GM23338 (cell line): Measurements from ENCODE around the gene ABCF2.

ENCODE experiments used
- CREB1 ChIP-seq: fragments of 250-450 bp; sonication (Bioruptor Pico); IDR thresholded peaks from 2 replicates; pipeline ENCODE4 v1.5.0; 2020; ENCODE audit warnings: low read depth, mild to moderate bottlenecking, moderate library complexity
- EZH2 ChIP-seq: fragments of 200-600 bp; sonication (generic); IDR thresholded peaks from one replicate; pipeline ENCODE4 v1.8.0; 2017; ENCODE audit warnings: antibody characterized with exemption, mild to moderate bottlenecking, low read depth; ENCODE audit not compliant: unreplicated experiment
- EZH2phosphoT487 ChIP-seq: fragments of 200-600 bp; sonication (generic); IDR thresholded peaks from one replicate; pipeline ENCODE4 v1.8.1; 2018; ENCODE audit warnings: antibody characterized with exemption; ENCODE audit not compliant: unreplicated experiment
- JUNB ChIP-seq: IDR thresholded peaks from one replicate; pipeline ENCODE4 v1.6.1; 2016; ENCODE audit warnings: antibody characterized with exemption; ENCODE audit not compliant: unreplicated experiment
- NANOG ChIP-seq: IDR thresholded peaks from 2 replicates; pipeline ENCODE4 v1.6.1; 2016; ENCODE audit warnings: antibody characterized with exemption, borderline replicate concordance
- POLR2AphosphoS5 ChIP-seq: IDR thresholded peaks from 2 replicates; pipeline ENCODE4 v1.6.1; 2016; ENCODE audit warnings: antibody characterized with exemption, low read depth
- STAT1 ChIP-seq: IDR thresholded peaks from one replicate; pipeline ENCODE4 v1.6.1; 2016; ENCODE audit warnings: antibody characterized with exemption; ENCODE audit not compliant: unreplicated experiment
- ZNF114 ChIP-seq: fragments of 250-450 bp; sonication (Bioruptor Pico); IDR thresholded peaks from 2 replicates; pipeline ENCODE4 v1.5.0; 2020; ENCODE audit warnings: mild to moderate bottlenecking, moderate library complexity
- TF ChIP-seq, protein P1 (sequence below), 2 experiments: fragments of 200-600 bp in 1 of 2; sonication (generic) in 1 of 2; conservative IDR thresholded peaks; 2 replicates each; pipeline versions ENCODE4 v1.5.1 to v1.6.1; 2016 to 2017; ENCODE audit warnings: antibody characterized with exemption in 2 of 2, low read depth in 2 of 2, mild to moderate bottlenecking in 2 of 2, moderate library complexity in 1 of 2
- TF ChIP-seq, protein P2 (sequence below): IDR thresholded peaks from one replicate; pipeline ENCODE4 v1.6.1; 2018; ENCODE audit warnings: antibody characterized with exemption; ENCODE audit not compliant: unreplicated experiment
- TF ChIP-seq, protein P3 (sequence below): IDR thresholded peaks from 2 replicates; pipeline ENCODE4 v1.6.1; 2016; ENCODE audit warnings: antibody characterized with exemption
- TF ChIP-seq, protein P4 (sequence below): fragments of 250-450 bp; sonication (Bioruptor Pico); IDR thresholded peaks from 2 replicates; pipeline ENCODE4 v1.5.0; 2020; ENCODE audit warnings: mild to moderate bottlenecking, moderate library complexity

DNA sequence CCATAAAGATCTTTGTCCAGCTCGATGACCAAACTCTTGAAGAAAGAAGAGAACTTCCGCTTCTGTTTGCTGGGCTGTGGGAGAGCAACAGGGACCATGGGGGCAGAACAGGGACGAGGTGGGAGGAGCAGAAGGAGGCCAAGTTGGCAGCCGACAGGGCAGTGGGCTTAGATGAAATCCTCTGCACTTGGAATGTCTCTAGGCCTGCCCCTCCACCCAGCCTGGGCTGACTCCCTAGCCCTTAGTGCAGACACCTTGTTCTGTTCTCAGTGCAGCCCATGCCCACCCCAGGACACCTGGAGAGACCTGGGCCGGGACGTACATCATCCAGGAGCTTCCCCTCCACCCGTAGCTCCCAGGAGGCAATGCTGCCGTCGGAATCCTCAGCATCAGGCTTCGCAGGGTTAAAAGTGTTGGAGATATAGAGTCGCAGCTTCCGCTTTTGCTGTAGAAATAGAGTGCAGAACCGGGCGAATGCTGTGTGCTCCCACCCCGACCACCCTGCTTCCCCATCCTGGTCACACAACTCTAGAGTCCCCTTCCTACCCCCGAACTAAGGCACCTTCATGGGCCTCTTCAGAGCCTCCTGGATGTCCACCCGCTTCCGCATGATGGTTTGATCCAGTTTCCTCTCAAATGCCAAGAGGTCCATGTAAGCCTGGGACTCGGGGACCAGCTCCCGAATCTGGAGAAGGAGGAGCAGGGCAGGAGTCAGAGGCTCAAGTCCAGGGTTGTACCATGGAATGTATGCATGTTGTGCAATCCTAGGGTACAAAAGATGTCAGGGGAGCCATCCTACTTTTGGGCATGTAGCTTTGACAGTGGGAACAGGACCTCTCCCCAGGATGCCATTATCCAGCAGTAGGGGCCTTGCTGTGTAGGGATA is 15.4 kb upstream of the ABCF2 start:
- TF ChIP-seq, protein P1, sequence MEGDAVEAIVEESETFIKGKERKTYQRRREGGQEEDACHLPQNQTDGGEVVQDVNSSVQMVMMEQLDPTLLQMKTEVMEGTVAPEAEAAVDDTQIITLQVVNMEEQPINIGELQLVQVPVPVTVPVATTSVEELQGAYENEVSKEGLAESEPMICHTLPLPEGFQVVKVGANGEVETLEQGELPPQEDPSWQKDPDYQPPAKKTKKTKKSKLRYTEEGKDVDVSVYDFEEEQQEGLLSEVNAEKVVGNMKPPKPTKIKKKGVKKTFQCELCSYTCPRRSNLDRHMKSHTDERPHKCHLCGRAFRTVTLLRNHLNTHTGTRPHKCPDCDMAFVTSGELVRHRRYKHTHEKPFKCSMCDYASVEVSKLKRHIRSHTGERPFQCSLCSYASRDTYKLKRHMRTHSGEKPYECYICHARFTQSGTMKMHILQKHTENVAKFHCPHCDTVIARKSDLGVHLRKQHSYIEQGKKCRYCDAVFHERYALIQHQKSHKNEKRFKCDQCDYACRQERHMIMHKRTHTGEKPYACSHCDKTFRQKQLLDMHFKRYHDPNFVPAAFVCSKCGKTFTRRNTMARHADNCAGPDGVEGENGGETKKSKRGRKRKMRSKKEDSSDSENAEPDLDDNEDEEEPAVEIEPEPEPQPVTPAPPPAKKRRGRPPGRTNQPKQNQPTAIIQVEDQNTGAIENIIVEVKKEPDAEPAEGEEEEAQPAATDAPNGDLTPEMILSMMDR (conservative IDR thresholded peaks at IDR 0.05; ENCODE audit: low read depth in 2 of 2), result no peak
- TF ChIP-seq JUNB (no peak), POLR2AphosphoS5 (no peak), EZH2 (no peak), NANOG (no peak), EZH2phosphoT487 (no peak), CREB1 (CRISPR knock-in tag) (no peak), ZNF114 (CRISPR knock-in tag) (no peak), STAT1 (no peak)
- TF ChIP-seq, protein P2, sequence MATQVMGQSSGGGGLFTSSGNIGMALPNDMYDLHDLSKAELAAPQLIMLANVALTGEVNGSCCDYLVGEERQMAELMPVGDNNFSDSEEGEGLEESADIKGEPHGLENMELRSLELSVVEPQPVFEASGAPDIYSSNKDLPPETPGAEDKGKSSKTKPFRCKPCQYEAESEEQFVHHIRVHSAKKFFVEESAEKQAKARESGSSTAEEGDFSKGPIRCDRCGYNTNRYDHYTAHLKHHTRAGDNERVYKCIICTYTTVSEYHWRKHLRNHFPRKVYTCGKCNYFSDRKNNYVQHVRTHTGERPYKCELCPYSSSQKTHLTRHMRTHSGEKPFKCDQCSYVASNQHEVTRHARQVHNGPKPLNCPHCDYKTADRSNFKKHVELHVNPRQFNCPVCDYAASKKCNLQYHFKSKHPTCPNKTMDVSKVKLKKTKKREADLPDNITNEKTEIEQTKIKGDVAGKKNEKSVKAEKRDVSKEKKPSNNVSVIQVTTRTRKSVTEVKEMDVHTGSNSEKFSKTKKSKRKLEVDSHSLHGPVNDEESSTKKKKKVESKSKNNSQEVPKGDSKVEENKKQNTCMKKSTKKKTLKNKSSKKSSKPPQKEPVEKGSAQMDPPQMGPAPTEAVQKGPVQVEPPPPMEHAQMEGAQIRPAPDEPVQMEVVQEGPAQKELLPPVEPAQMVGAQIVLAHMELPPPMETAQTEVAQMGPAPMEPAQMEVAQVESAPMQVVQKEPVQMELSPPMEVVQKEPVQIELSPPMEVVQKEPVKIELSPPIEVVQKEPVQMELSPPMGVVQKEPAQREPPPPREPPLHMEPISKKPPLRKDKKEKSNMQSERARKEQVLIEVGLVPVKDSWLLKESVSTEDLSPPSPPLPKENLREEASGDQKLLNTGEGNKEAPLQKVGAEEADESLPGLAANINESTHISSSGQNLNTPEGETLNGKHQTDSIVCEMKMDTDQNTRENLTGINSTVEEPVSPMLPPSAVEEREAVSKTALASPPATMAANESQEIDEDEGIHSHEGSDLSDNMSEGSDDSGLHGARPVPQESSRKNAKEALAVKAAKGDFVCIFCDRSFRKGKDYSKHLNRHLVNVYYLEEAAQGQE, result no peak
- TF ChIP-seq, protein P3, sequence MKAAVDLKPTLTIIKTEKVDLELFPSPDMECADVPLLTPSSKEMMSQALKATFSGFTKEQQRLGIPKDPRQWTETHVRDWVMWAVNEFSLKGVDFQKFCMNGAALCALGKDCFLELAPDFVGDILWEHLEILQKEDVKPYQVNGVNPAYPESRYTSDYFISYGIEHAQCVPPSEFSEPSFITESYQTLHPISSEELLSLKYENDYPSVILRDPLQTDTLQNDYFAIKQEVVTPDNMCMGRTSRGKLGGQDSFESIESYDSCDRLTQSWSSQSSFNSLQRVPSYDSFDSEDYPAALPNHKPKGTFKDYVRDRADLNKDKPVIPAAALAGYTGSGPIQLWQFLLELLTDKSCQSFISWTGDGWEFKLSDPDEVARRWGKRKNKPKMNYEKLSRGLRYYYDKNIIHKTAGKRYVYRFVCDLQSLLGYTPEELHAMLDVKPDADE, result no peak
- TF ChIP-seq, protein P4, sequence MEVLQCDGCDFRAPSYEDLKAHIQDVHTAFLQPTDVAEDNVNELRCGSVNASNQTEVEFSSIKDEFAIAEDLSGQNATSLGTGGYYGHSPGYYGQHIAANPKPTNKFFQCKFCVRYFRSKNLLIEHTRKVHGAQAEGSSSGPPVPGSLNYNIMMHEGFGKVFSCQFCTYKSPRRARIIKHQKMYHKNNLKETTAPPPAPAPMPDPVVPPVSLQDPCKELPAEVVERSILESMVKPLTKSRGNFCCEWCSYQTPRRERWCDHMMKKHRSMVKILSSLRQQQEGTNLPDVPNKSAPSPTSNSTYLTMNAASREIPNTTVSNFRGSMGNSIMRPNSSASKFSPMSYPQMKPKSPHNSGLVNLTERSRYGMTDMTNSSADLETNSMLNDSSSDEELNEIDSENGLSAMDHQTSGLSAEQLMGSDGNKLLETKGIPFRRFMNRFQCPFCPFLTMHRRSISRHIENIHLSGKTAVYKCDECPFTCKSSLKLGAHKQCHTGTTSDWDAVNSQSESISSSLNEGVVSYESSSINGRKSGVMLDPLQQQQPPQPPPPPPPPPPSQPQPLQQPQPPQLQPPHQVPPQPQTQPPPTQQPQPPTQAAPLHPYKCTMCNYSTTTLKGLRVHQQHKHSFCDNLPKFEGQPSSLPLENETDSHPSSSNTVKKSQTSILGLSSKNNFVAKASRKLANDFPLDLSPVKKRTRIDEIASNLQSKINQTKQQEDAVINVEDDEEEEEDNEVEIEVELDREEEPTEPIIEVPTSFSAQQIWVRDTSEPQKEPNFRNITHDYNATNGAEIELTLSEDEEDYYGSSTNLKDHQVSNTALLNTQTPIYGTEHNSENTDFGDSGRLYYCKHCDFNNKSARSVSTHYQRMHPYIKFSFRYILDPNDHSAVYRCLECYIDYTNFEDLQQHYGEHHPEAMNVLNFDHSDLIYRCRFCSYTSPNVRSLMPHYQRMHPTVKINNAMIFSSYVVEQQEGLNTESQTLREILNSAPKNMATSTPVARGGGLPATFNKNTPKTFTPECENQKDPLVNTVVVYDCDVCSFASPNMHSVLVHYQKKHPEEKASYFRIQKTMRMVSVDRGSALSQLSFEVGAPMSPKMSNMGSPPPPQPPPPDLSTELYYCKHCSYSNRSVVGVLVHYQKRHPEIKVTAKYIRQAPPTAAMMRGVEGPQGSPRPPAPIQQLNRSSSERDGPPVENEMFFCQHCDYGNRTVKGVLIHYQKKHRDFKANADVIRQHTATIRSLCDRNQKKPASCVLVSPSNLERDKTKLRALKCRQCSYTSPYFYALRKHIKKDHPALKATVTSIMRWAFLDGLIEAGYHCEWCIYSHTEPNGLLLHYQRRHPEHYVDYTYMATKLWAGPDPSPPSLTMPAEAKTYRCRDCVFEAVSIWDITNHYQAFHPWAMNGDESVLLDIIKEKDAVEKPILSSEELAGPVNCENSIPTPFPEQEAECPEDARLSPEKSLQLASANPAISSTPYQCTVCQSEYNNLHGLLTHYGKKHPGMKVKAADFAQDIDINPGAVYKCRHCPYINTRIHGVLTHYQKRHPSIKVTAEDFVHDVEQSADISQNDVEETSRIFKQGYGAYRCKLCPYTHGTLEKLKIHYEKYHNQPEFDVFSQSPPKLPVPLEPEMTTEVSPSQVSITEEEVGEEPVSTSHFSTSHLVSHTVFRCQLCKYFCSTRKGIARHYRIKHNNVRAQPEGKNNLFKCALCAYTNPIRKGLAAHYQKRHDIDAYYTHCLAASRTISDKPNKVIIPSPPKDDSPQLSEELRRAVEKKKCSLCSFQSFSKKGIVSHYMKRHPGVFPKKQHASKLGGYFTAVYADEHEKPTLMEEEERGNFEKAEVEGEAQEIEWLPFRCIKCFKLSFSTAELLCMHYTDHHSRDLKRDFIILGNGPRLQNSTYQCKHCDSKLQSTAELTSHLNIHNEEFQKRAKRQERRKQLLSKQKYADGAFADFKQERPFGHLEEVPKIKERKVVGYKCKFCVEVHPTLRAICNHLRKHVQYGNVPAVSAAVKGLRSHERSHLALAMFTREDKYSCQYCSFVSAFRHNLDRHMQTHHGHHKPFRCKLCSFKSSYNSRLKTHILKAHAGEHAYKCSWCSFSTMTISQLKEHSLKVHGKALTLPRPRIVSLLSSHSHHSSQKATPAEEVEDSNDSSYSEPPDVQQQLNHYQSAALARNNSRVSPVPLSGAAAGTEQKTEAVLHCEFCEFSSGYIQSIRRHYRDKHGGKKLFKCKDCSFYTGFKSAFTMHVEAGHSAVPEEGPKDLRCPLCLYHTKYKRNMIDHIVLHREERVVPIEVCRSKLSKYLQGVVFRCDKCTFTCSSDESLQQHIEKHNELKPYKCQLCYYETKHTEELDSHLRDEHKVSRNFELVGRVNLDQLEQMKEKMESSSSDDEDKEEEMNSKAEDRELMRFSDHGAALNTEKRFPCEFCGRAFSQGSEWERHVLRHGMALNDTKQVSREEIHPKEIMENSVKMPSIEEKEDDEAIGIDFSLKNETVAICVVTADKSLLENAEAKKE, result no peak
